GM19452 (cell line): ENCODE measurements around the gene SAMD4A.

ENCODE experiments used
- ATAC-seq: cut with Tn5 transposase; IDR thresholded peaks from one replicate; pipeline ENCODE4 v1.9.1; 2021; ENCODE audit not compliant: unreplicated experiment

The SAMD4A gene

DNA sequence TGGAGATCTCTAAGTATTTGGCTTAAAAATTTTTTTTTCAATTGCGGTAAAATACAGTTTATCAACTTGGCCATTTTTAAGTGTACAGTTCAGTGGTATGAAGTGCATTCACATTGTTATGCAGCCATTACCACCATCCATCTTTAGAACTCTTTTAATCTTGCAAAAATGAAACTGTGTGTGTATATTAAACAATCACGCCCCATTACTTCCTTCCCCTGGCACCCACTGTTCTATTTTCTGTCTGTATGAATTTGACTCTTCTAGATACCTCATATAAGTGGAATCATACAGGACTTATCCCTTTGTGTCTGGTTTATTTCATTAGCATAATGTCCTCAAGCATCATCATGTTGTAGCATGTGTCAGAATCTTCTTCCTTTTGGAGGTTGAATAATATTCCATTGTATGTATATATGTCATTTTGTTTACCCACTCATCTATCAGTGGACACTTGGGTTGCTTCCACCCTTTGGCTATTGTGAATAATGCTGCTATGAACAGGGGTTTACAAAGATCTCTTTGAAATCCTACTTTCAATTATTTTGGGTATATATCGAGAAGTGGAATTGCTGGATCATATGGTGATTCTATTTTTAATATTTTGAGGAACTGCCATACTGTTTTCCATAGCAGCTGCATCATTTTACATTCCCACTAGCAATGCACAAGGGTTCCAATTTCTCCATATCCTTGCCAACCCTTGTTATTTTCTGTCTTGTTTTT lies 62.9 kb downstream of the SAMD4A start:
- ATAC-seq: no peak

DNA sequence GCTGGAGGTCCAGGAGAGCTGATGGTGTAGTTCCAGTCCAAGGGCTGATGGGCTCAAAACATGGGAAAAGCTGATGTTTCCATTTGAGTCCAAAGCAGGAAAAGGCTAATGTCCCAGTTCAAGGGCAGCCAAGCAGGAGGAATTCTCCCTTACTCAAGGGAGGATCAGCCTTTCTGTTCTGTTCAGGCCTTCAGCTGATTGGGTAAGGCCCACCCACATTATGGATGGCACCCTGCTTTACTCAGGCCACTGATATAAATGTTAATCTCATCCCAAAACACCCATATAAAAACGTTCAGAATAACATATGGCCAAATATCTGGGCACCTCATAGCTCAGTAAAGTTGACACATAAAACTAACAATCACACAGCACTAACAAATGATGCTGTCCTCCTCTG lies 64.1 kb downstream of the SAMD4A start:
- no peak for ATAC-seq

DNA sequence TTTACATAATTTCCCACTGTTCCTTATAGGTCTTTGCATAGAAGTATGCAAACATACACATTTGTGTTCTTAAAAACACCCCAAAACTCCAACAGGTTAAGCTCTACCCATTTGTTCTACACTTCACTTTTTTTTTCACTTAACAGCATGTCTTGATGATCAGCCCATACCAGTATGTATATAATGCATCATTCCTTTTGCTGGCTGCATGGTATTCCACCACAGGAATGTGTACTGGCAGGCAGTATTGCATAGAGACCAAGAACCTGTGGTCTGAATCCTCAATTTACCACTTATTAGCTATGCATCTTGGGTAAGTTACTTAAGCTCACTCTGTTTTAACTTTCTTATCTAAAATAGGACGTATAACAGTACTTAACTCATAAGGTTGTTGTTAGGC lies 65.5 kb downstream of the SAMD4A start:
- no peak for ATAC-seq

DNA sequence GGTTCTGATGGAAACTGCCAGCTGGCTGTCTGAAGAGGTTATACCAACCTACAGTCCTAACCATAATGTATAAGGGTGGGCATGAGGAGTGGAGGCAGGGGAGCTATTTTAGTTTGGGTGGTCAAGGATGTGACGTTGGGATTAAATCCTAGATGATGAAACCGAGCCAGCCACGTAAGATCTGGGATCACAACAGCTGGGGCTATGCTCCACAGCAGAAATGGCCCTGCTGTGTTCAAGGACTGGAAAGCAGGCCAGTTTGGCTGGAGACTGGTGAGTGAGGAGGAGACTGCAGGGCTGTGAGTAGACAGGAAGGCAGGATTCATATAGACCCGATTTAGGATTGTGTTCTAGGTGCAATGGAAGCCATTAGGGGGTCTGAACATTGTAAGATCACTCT lies 66.1 kb downstream of the SAMD4A start:
- ATAC-seq: no peak

DNA sequence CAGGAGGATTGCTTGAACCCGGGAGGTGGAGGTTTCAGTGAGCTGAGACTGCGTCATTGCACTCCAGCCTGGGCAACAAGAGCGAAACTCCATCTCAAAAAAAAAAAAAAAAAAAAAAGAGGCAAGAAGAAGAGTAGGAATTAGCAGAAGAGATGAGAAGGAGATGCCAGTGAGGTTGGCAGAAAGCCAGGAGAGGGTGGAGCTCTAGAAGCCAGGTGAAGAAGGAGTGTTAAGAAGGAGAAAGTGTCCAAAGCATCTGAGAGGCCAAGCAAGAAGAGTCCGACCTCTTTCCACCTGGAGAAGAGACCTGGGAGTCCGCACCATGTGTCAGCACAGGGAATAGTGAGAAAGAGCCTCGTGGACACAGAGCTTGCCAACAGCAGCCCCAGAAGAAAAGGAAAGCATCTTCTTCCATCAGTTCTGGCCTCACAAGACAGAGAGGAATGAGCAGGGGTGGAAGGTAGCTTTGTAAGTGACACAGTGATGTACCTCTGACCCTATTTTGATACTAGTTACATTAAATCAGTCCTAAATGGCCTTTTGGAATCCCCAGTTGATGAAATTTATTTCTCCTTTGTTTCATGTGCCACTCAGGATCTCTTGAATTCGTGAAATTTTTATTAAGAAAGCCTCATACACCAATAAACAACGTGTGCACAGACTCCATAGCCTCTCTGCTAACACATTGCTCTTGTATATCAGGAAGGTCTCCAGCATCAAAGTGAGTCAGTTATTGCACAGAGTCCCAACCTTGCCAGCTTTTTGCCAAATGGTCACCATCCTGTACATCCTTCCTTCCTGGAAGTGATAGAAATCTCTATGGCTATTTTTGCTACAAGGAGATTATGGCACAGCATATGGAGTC lies 70.6 kb downstream of the SAMD4A start:
- no peak for ATAC-seq

DNA sequence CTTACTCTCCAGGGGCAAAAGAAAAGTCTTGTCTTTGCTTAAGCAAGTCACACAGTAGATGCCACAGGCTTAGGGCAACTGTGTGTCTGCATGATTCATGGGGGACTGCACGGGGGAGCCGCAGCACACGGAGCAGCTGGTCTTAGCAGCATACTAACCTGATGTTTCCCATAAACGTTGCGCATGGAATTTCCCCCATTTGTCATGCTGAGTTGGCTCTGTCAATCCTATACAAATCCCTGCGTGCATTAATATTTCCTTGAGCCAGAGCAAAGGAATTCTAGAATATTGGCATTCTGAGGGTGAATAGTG lies 71.2 kb downstream of the SAMD4A start:
- no peak for ATAC-seq

DNA sequence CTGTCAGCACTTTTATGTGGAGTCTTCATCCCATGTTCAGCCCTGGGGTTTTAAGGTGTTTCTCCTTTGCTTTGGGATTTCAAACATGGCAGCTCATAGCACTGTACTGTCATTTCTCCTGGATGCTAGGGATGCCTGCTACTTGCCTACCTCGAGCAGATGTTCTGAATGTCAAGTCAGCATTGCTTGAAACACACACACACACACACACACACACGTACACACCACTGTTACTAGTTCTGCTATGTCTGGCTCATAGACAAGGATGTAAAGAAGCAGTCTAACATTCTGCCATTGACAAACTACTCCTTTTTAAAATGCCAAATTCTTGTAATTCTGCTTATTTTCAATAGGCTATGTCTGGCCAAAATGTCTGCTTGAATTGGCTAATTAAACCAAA lies 72.7 kb downstream of the SAMD4A start:
- ATAC-seq: no peak

DNA sequence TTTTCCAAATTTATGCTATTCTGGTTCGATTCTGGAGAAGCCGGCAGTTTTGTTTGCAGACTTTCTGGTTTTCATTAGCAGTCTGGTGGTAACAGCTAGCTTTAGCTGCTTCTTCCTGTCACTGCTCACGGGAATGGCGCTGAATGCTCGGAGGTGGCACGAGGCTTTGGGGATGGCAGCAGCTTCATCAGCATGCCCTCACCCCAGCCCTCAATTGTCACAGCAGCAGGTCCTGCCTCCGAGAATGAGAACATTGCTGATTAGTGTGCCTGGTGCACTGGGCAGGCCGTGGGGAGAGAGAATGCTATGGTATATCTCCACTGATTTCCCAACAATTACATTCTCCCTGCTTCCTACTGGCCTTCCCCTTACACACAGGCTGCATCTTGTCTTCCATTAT lies 73.6 kb downstream of the SAMD4A start:
- no peak for ATAC-seq

DNA sequence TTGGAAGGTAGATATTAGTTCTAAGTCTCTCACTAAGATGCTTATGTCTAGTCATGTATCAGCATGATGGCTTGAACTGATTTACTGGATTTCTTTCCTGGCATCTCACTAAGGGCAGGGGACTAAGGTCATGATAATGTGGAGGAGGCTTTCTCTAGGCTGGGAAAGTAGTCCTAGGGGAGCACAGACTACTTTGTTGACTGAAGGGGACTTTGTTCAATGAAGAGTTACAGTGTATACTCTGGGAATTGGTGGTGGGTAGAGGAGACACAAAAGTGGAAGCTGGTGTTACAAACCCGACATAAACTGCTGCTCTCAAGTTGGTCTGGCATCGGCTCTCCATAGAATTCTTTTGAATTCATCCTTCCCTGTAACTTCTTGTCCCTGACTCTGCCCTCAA lies 75.2 kb downstream of the SAMD4A start:
- ATAC-seq: no peak

DNA sequence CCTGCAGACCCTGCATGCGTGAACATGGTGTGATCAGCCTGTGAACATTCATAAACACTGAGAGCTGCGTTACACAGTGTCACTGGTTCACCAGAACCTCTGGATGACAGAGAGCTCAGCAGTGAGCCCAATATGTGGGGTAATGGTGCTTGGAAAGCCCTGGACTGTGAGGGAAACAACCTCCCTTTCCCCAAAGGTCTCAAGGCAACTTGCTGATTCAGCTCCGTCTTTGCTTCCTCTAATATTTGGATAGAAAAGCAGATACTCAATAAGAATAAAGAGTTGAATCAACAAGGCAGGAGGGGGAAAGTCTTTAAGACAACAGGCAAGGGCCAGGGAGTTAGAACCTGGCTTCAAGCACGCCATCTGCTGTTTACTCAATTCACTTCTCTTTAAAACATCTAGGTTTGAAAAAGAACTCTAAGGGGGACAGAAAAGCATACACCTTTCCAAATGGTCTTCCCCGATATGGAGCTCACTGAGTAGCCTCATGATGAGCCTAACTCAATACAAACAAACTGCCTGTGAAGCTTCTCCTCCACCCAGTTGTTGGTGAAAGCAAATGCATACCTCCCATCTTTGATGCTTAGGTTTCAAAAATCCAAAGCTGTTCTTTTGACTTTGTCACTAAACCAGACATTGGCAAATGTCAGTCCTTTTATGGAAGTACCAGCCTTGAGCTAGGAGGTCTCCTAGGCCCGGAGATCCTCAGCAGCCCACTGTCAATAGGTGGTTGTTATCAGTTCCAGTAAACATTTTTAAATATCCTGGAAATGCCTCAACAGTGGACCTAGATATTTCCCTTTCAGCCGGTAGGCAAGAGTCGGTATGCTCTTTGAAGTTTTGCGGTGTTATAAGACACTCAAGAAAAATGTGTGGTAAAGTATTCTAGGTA lies 76.1 kb downstream of the SAMD4A start:
- ATAC-seq: no peak

DNA sequence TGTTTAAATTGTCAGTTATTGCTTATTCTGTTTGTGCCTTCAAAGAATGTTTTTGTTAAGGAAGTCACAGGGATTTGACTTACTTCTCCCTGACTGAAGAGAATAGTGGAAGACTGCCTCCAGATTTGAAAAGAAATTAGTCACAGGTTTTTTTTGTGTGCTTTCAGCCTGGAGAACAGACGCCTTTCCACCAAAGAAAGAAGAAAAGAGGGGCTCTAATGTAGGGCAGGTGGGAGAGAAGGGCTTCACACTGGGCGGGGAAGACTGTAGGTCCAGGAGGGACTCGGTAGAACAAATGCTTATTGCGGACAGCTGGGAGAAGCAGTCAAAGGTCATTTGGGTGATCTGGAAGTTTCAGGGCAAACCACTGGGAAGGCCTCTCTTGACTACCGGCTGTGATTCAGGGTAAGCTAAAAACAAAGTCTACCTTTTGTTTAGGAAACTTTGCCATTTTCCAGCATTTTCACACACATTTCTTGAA lies 76.8 kb downstream of the SAMD4A start:
- ATAC-seq: no peak

DNA sequence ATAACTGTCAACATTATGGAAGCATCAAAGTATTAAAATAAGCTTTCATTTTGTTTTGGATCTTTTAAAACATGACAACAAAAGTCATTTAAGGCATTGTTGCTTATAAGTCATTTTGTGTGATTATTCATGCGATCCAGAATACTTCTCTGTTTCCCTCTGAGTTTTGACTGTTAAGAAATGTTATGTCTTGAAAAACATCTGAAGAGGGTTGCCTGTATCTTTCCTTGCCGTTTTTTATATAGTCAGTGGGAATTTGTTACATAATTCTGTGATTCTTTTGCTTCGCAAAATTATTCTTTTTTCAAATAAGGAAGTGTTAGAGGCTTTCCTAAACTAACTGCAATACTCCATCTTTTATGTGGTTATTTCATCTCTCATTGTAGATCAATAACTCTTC lies 78.7 kb downstream of the SAMD4A start:
- ATAC-seq: no peak

DNA sequence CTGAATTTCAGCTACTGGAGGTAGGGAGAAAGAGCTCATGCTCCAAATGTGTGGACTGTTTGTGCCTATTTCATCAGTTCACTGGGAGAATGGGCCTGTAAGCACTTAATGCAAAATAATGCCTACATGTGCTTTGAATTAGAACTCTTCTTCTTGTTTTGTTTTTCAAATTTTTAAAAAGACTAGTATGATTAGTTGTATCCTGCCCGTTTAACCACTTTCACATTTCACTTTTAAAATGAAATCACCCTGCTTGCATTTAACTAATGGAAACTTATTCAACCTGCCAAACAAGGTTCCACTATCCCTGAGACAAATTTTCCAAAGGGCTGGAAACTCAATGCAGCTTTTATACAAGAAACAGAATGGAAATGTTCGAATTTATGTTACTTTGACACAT lies 79.7 kb downstream of the SAMD4A start:
- no peak for ATAC-seq

DNA sequence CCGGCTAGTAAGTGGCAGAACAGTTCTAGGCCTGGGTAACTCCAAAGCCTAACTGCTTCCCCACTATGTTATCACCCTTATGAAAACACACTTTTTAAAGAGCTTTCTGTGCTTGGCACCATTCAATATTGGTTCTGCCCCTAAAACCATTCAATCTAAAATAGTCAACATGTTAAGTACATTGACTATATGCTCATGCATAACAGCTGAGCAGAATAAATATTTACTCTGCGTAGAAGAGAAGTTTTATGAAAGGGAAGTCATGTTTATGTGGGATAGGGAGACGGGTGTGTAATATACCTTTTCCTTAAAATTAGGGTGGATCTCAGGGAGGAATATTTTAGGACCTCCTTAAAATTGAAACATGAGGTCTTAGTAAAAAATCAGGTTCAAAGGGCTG lies 80.5 kb downstream of the SAMD4A start:
- no peak for ATAC-seq

DNA sequence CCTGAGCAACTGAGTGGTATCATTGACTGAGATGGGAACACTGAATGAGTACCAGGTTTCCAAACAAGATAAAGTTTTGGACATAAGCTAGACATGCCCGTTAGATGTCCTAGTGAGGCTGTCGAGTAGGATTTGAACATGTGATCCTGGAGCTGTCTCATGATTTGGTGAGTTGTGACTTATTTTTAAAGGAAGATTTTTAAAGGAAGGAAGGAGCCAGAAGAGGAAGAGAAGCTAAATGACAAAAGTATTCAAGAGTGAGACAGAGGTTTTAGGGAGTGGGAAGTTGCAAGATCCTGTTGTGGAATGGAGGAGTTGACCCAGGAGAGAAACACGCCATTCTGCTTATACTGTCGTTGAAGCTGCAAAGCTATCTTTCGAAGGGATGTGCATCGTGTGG lies 82.1 kb downstream of the SAMD4A start:
- no peak for ATAC-seq

DNA sequence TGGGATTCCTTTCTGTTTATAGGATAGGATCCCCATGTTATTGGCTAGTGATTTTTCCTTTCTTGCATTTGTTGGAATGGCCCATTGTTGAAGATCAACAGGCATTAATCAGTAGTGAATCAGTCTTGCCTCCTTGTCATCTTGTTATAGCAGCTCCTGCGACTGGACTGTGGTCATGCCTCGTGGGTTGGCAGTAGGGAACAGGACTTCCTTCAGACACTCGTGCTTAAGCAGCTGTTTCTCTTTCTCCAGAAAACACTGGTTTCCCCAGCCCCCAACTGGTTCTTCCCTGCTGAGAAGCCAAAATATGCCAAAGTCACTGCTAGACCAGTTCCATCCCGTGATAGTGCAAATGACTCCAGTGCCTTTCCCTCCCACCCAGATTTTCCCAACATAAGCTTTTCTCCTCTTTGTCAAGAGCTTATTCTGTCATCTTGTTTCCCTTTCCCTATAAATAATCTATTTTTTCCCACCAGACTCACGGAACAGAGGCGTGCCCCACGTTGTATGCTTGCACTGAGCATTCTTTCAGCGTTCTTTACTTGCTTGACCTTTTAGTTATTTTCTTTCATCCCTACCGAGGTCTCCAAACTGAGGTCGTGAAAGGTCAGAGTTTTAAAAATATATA lies 83.5 kb downstream of the SAMD4A start:
- no peak for ATAC-seq

DNA sequence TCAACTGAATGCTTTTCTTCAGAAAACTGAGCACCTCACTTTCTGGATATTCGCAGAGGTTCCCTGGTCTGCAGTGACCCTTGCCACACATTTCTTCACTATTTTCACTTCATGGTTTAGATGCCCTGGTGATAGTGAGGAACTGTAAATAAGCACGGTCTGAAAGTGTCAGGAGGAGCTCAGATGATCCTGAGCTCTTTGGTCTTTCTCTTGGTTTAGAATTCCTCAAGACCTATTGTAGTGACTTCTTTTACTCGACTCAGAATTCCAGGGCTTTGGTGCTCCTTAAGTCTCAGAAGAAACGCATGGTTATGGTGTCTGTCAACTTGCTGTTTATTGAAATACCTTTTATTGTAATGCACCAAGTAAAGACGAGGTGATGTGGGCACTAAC lies 84.0 kb downstream of the SAMD4A start:
- no peak for ATAC-seq

DNA sequence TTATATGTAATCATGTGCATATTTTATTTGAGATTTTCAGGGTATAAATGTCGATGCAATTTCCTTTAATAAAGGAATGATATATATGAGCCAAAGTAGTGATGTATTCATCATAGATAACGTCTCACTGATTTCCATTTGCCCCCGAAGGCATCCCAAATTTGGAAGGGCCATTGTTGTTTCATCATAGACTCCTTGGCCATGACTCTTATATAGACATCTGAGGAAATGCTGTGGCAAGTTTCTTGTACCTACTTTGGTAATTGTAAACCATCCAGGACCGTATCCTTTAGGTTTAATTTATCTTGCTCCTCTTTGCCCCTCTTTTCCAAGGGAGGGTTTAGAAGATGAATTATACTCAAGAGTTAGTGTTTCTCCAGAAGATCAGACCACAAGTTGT lies 84.7 kb downstream of the SAMD4A start:
- ATAC-seq: no peak

DNA sequence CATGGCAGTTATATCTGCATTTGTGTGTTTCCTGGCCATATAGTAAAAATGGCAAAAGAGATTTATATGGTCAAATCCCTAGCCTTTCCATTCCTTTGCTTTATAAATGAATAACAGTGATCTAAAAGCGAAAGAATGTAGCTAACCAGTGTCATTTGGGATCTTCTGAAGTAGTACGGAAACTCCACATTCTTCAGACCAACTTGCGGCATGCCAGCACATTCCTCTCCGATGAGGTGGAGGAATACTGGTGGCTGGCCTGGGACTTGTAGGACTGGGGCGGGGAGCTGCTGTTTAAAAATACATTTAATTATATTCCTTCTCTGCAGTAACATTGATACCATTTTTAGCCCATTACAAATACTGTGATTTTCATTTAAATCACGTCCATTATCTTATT lies 85.3 kb downstream of the SAMD4A start:
- ATAC-seq: no peak

DNA sequence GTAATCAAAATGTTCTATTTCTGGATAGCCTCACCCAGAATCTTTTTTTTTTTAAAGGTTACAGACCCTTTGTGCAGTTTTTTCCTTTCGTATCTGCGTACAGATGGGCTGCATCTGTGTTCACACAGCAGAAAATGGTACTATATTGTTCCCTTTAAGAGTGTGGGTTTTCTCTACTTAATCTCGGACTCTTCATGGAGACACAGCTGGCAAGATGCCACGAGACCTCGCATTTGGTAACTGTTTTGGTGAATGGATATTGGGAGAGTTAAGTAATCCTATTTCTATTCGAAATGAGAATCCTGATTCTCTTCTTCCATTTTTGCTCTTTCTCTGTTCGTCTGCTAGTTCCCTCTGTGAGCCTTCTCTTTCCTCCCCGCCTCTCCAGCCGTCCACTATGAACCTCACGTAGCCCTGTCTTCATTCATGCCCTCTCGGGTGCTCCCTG lies 85.7 kb downstream of the SAMD4A start:
- ATAC-seq: no peak
